Testis (tissue), 3 donors: ENCODE measurements around the gene DCDC1. TPM values are rescaled to one million over a fixed set of nuclear protein-coding genes. Genes with fewer than 3 reads are reported as not detected.

ENCODE experiments used
- DNase-seq: peaks from one replicate; pipeline ENCODE4 v3.0.0-alpha.2; 2019
- H3K27ac ChIP-seq, 2 donors: fragments of 200-600 bp; sonication (generic); one replicate each; pipeline ENCODE4 v1.5.1; 2019
- H3K27me3 ChIP-seq: fragments of 200-600 bp; sonication (generic); one replicate; pipeline ENCODE4 v1.5.1; 2019
- H3K36me3 ChIP-seq: fragments of 200-600 bp; sonication (generic); one replicate; pipeline ENCODE4 v1.5.1; 2017; ENCODE audit warnings: low read depth; ENCODE audit errors: missing control alignments
- H3K4me1 ChIP-seq: fragments of 200-600 bp; sonication (generic); one replicate; pipeline ENCODE4 v1.5.1; 2019
- H3K4me3 ChIP-seq, 2 donors: fragments of 200-600 bp; sonication (generic); one replicate each; pipeline ENCODE4 v1.5.1; 2017 to 2019
- H3K9me3 ChIP-seq: fragments of 200-600 bp; sonication (generic); one replicate; pipeline ENCODE4 v1.5.1; 2017
- POLR2A ChIP-seq: fragments of 450-650 bp; IDR thresholded peaks from one replicate; pipeline ENCODE4 v1.6.1; 2017; ENCODE audit warnings: antibody characterized with exemption, mild to moderate bottlenecking, moderate library complexity
- WGBS, 2 donors: methylation state at CpG; one replicate each; pipeline ENCODE4 v1.1.5; 2018; 5-methylcytosine and 5-hydroxymethylcytosine counted together
- intact Hi-C: fragments of 100-400 bp; cut with DNase I; formaldehyde crosslinking; loops from one replicate; pipeline ENCODE4 v1.15.1; 2023; ENCODE audit warnings: low total_unique reads
- polyA plus RNA-seq: library from polyadenylated mRNA; stranded (reverse); fragments of 350-450 nt; fragmentation: Illumina TruSeq; extraction: RNeasy Lipid Tissue Mini Kit (QIAGEN cat#74804); gene quantifications from one replicate; pipeline ENCODE4 v1.2.3, GENCODE V29; 2014; ENCODE audit warnings: low read depth, low replicate concordance; ENCODE audit not compliant: insufficient read depth
- total RNA-seq, 2 donors: library from RNA; depleted of rRNA; stranded (reverse); fragments of >200 nt; gene quantifications; one replicate each; pipeline ENCODE4 v1.2.3, GENCODE V29; 2016
- TF ChIP-seq, protein P1 (sequence below), 3 experiments: fragments of 450-650 bp in 2 of 3; fragments of 200-600 bp in 1 of 3; sonication (generic) in 1 of 3; IDR thresholded peaks; one replicate each; pipeline ENCODE4 v1.5.1; 2016 to 2019; ENCODE audit warnings: antibody characterized with exemption in 3 of 3, mild to moderate bottlenecking in 2 of 3, moderate library complexity in 1 of 3

Gene DCDC1
- total and polyA plus RNA-seq, 3 donors from 2014 or later: 10.4 to 23.7 (median 12.3) TPM

- Histone ChIP-seq H3K27me3 (no peaks in the 10 kb centered on the region), H3K9me3 (no peaks in the 10 kb centered on the region), H3K4me3 (no peak overlapping the region), H3K36me3 (no peaks in the 10 kb centered on the region), H3K27ac (no peak overlapping the region), H3K4me1 (peaks cover 3% of the 10 kb centered on the region)
- DNase-seq: peak; percentile 61
- no peak for TF ChIP-seq POLR2A
- TF ChIP-seq, protein P1, sequence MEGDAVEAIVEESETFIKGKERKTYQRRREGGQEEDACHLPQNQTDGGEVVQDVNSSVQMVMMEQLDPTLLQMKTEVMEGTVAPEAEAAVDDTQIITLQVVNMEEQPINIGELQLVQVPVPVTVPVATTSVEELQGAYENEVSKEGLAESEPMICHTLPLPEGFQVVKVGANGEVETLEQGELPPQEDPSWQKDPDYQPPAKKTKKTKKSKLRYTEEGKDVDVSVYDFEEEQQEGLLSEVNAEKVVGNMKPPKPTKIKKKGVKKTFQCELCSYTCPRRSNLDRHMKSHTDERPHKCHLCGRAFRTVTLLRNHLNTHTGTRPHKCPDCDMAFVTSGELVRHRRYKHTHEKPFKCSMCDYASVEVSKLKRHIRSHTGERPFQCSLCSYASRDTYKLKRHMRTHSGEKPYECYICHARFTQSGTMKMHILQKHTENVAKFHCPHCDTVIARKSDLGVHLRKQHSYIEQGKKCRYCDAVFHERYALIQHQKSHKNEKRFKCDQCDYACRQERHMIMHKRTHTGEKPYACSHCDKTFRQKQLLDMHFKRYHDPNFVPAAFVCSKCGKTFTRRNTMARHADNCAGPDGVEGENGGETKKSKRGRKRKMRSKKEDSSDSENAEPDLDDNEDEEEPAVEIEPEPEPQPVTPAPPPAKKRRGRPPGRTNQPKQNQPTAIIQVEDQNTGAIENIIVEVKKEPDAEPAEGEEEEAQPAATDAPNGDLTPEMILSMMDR (IDR thresholded peaks at IDR 0.05): no peak
- 57 to 71% methylated on average over 2 of the region's 2 CpGs for WGBS, 2 donors
- intact Hi-C loops: no loop called here
These were observed 273.2 kb downstream of the DCDC1 start for GRCh38 chr11:31096191-31096805.

DNA sequence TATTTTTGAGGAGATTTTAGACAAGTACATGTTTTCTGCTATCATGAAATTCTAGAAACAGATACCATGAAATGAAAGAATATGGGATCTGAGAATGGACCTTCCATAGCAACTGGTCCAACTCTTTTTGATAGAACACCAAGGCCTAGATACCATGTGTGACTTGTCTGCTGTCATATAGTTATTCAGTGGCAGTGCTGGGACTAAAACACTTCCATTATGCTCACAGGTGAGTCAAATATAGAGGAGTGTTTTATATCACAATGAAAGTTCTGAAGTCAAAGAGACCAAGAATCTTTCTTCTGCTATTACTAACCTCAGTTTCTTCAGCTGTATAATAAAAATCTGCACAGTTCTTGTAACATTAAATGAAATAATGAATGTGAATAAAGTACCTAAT is 276.9 kb downstream of the DCDC1 start:
- no peak for DNase-seq
- intact Hi-C loops: no loop called here
- H3K9me3 ChIP-seq: no peaks in the 10 kb centered on the region
- H3K4me1 ChIP-seq: peaks cover 3% of the 10 kb centered on the region
- H3K27ac ChIP-seq: no peak overlapping the region
- H3K36me3 ChIP-seq: no peaks in the 10 kb centered on the region
- no peak for TF ChIP-seq POLR2A
- TF ChIP-seq, protein P1 (IDR thresholded peaks at IDR 0.05): no peak
- H3K27me3 ChIP-seq: no peaks in the 10 kb centered on the region
- no peak overlapping the region for H3K4me3 ChIP-seq

DNA sequence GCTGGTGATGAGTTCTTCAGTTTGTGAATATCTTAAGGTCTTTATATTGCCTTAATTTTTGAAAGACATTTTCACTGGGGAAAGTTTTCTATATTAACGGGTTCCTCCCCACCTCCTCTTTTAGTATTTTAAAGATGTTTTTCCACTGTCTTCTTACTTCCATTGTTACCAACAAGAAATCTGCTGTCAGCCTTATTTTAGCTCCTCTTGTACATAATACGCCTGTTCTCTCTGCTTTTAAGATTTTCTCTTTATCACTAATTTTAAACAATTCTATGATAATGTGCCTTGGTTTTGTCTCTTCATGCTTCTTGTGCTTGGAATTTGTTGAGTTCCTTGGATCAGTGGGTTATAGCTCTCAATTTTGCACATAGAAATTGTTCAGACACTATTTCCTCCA is 280.4 kb downstream of the DCDC1 start:
- Histone ChIP-seq H3K4me1 (no peaks in the 10 kb centered on the region), H3K4me3 (no peak overlapping the region), H3K9me3 (no peaks in the 10 kb centered on the region), H3K27ac (no peak overlapping the region), H3K36me3 (no peaks in the 10 kb centered on the region), H3K27me3 (no peaks in the 10 kb centered on the region)
- WGBS, 2 donors: 89 to 90% methylated on average over 2 of the region's 2 CpGs
- no peak for DNase-seq
- intact Hi-C loops: no loop called here
- TF ChIP-seq POLR2A: no peak
- TF ChIP-seq, protein P1 (IDR thresholded peaks at IDR 0.05): no peak

DNA sequence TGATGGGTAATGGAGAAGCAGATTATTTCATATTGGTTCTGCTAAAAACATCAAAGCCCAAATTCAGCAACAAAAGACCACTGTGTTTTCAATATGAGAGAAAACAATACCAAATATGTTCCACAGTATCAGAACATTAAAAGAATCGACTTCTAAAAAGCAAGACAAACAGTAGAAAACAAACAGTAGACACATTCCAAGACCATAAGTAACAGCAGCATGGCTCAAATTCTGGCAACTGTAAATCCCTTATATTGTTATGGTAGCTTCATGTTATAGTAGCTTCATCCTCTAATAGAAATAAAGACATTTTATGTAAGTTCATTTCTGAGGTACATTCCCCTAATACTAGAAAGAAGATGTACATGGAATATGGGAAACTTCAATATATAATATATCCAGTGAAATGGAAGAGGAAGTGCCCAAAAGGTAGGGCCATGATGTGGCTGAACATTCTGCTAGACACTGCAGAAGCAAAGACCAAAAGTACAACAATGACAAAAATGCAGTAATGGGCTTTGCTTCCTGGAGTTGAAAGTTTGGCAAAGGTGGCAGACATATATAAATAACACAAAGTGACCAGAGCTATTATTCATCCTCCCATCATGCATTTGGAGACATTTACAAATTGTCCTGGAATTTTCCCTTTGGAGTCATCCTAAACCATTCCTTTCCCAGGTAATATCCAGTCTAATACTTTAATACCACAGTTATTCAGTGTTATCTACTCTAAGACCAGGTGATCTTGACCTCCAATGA is 299.9 kb downstream of the DCDC1 start:
- Histone ChIP-seq H3K27me3 (no peaks in the 10 kb centered on the region), H3K27ac (no peak overlapping the region), H3K36me3 (no peaks in the 10 kb centered on the region), H3K9me3 (no peaks in the 10 kb centered on the region), H3K4me1 (no peaks in the 10 kb centered on the region), H3K4me3 (no peak overlapping the region)
- TF ChIP-seq POLR2A: no peak
- TF ChIP-seq, protein P1 (IDR thresholded peaks at IDR 0.05): no peak
- intact Hi-C loops: no loop called here
- 73 to 87% methylated on average over 1 of the region's 1 CpG for WGBS, 2 donors
- no peak for DNase-seq
